Measurements from ENCODE around the gene COL6A3.
A peak's percentile ranks its signal among the peaks of the same experiment; 100 is the strongest.

COL6A3 gene

DNA sequence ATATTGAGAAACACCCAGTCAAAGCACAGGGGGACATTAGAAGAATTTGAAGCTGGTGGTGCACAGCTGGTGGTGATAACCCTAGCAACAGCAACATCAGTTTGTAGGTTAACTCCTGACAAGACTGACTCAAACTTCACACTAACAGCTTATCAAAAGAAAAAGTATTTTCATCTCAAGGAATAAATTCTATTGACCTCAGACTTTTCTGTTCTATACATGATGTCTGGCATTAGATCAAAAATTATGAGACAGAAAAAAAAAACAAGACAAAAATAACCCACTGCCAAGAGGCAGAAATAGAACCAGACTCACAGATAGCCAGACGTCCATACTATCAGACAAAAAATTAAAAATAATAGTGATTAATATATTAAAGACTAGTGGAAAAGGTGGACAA lies 126.1 kb downstream of the COL6A3 start:
- ChIA-PET POLR2A (ENCODE audit: low non-redundant PET) (no interaction called here), CTCF (interaction anchor here (0.5 kb wide), 1 partner anchor 529 kb away, joined by 3 read pairs; no protein-coding TSS in a partner anchor)
- no peak for DNase-seq (ENCODE audit: low spot score)
- TF ChIP-seq, protein P1, sequence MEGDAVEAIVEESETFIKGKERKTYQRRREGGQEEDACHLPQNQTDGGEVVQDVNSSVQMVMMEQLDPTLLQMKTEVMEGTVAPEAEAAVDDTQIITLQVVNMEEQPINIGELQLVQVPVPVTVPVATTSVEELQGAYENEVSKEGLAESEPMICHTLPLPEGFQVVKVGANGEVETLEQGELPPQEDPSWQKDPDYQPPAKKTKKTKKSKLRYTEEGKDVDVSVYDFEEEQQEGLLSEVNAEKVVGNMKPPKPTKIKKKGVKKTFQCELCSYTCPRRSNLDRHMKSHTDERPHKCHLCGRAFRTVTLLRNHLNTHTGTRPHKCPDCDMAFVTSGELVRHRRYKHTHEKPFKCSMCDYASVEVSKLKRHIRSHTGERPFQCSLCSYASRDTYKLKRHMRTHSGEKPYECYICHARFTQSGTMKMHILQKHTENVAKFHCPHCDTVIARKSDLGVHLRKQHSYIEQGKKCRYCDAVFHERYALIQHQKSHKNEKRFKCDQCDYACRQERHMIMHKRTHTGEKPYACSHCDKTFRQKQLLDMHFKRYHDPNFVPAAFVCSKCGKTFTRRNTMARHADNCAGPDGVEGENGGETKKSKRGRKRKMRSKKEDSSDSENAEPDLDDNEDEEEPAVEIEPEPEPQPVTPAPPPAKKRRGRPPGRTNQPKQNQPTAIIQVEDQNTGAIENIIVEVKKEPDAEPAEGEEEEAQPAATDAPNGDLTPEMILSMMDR (conservative IDR thresholded peaks at IDR 0.05; ENCODE audit: low read depth) = no peak
- no peak overlapping the region for H3K27ac ChIP-seq

DNA sequence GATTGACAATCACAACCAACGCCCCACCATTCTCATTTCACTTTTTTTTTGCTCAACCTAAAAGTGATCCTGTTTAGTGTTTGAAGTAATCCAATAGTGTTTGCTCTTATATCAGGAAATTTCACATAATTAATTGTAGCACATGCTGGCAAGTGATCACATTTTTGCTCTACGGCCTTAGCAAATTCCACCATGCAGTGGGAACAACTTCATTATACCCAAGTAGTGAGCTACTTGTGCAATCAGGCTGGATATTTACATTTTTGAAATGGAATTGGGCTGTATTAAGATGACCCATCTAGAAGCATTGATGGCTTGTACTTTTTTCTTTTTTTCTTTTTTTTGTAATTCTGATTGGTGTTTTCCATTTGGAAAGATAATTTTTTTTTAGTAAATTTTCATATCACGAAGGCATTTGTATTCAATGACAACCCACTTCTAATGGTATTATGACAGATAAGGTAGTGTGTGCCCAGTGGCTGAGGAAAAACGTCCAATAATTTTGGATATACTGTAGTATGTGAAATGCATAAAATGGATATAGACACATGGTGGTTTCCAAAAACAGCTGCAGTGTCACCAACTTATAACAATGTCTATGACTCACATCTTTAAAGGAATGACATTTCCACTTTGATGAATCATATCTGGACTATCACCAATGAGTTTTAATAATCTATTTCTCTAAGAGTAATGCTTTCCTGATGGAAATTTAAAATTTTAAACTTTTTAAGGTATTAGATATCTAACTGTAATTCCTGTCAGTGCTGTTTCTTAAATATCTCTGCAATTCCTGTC lies 130.6 kb downstream of the COL6A3 start:
- H3K27ac ChIP-seq = no peak overlapping the region
- POLR2A ChIA-PET (ENCODE audit: low non-redundant PET) = no interaction called here
- CTCF ChIA-PET = no interaction called here
- TF ChIP-seq, protein P1 (conservative IDR thresholded peaks at IDR 0.05; ENCODE audit: low read depth) = no peak
- no peak for DNase-seq (ENCODE audit: low spot score)

DNA sequence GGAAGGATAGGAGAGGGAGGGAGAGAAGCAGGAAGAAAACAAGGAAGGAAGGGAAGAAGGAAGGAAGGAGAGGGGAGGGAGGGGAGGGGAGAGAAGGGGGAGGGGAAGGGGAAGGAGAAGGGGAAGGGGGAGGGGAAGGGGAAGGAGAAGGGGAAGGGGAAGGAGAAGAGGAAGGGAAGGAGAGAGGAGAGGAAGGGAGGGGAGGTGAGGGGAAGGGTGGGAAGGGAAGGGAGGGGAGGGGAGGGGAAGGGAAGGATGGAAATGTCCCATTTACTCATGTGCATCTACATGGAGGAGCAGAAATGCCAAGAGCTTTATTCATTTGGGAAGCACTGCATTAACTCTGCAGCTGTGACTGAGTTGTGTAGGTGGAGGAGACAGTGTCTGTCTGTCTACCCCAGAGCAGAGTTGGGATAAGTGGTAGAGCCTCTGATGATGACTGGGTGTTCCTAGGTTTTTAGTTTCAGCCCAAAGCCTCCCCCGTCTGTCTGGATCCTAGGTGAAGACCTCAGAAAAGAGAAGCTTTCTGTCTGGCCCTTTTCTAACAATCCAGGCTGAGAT lies 131.3 kb downstream of the COL6A3 start:
- ChIA-PET CTCF (no interaction called here), POLR2A (ENCODE audit: low non-redundant PET) (no interaction called here)
- TF ChIP-seq, protein P1 (conservative IDR thresholded peaks at IDR 0.05; ENCODE audit: low read depth) = no peak
- no peak for DNase-seq (ENCODE audit: low spot score)
- H3K27ac ChIP-seq = no peak overlapping the region

DNA sequence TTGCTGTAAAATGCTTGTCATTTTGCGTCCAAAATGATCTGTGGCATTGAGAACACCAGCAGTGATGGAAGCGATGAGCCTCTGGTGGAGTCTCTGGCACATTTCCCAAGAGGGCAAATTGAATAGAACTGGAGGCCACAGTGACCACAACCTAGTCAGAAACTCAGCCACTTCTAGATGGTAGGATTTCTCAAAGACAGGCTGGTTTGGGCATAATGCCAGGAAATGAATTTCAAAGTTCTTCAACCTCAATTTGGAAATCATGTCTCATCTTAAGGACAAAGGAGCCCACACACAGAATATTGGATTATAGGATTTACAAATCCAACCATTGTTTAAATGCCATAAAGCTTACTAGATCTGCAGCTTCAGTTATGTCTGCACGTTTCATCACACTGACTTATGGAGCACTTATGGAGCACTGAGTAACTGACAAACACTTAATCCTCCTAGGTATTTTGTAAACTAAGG lies 132.1 kb downstream of the COL6A3 start:
- POLR2A ChIA-PET (ENCODE audit: low non-redundant PET) = no interaction called here
- H3K27ac ChIP-seq = no peak overlapping the region
- no peak for DNase-seq (ENCODE audit: low spot score)
- TF ChIP-seq, protein P1 (conservative IDR thresholded peaks at IDR 0.05; ENCODE audit: low read depth) = no peak
- CTCF ChIA-PET = interaction anchor here (0.6 kb wide), 1 partner anchor 462 kb away, joined by 5 read pairs; no protein-coding TSS in a partner anchor

DNA sequence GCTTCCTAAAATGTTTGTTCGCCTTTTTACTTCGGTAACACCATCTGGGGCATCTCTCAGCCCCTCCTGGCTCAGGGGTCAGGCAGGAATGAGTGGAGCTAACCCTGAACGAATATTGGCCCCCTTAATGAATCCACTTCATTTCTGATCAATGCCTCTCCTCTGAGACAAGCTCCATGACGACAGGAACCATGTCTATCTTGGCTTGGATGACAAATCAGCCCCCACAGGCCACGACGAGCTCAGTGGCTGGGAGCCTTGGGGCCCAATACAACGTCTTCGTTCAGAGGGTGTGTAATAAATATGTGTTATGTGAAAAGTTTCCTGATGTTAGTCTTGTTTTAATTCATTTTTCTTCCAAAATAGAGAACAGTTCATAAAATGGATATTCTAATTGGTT lies 133.0 kb downstream of the COL6A3 start:
- TF ChIP-seq, protein P1 (conservative IDR thresholded peaks at IDR 0.05; ENCODE audit: low read depth) = no peak
- no peak for DNase-seq (ENCODE audit: low spot score)
- ChIA-PET POLR2A (ENCODE audit: low non-redundant PET) (no interaction called here), CTCF (interaction anchor here (0.6 kb wide), 2 partner anchors 87 to 461 kb away, joined by 3 to 5 read pairs; no protein-coding TSS in a partner anchor)
- no peak overlapping the region for H3K27ac ChIP-seq

DNA sequence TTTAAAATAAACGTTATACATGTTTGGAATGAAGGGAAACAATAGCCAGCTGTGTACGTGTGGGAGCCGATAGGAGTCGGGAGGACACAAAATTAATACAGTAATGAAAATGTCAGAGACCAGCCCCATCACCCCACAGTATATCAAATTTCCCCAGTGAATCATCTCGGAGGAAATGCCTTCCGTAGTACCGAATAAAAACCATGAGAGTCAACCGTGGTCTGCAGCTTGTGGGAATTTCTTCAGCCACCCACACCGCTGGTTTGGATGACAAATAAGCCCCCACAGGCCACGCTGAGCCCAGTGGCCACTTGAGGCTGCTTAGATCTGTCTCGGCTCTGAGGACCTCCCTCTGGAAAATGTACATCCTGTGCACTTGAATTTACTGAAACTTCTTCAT lies 133.7 kb downstream of the COL6A3 start:
- TF ChIP-seq, protein P1 (conservative IDR thresholded peaks at IDR 0.05; ENCODE audit: low read depth) = no peak
- POLR2A ChIA-PET (ENCODE audit: low non-redundant PET) = no interaction called here
- DNase-seq (ENCODE audit: low spot score) = peak; percentile 33
- peak overlapping the region; percentile 82 for H3K27ac ChIP-seq
- CTCF ChIA-PET = interaction anchor here (0.6 kb wide), 1 partner anchor 87 kb away, joined by 3 read pairs; no protein-coding TSS in a partner anchor

Data from RWPE1 (cell line).